Panc1 (cell line): ENCODE measurements around the gene INTS6L.

Experiments used
- CTCF ChIP-seq: fragments of 450-650 bp; IDR thresholded peaks from 2 replicates; pipeline ENCODE4 v1.5.1; 2017; ENCODE audit warnings: mild to moderate bottlenecking
- POLR2AphosphoS5 ChIP-seq: IDR thresholded peaks from 2 replicates; pipeline ENCODE4 v1.6.1; 2012; ENCODE audit warnings: mild to moderate bottlenecking, low read depth, low read length, moderate library complexity
- SIN3A ChIP-seq: IDR thresholded peaks from 2 replicates; pipeline ENCODE4 v1.6.1; 2012; ENCODE audit warnings: low read depth, mild to moderate bottlenecking, low read length, moderate library complexity, borderline replicate concordance; ENCODE audit not compliant: insufficient read depth
- TCF7L2 ChIP-seq: IDR thresholded peaks from 2 replicates; pipeline ENCODE4 v1.6.1; 2011; ENCODE audit warnings: mild to moderate bottlenecking, low read depth, low read length, inconsistent platforms
- TF ChIP-seq, protein P1 (sequence below), 2 experiments: IDR thresholded peaks; 2 replicates each; pipeline ENCODE4 v1.6.1; 2011 to 2012; ENCODE audit warnings: low read depth in 2 of 2, control low read depth in 1 of 2, low read length in 1 of 2, mild to moderate bottlenecking in 1 of 2, moderate library complexity in 1 of 2; ENCODE audit not compliant: insufficient read depth in 1 of 2

DNA sequence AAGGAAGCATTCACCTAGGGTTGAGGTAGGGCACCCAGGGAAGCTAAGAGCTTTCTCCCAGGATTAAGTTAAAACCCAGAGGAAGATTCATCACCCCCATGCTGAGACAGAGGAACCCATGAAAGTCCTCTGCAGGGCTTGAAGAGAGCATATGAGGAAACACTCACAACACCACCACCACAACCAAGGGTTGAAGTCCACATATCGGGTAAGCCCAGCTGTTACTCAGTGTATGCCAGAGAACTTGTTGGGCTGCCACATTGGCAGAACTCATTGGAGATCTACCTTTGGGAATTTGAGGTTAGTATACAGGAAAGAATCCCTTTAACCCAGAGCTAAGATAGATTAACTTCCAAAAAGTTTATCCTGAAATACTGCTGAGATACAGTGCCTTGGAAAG, 75.1 kb downstream of the INTS6L start:
- no peak for TF ChIP-seq CTCF
- no peak for TF ChIP-seq POLR2AphosphoS5
- TF ChIP-seq, protein P1, sequence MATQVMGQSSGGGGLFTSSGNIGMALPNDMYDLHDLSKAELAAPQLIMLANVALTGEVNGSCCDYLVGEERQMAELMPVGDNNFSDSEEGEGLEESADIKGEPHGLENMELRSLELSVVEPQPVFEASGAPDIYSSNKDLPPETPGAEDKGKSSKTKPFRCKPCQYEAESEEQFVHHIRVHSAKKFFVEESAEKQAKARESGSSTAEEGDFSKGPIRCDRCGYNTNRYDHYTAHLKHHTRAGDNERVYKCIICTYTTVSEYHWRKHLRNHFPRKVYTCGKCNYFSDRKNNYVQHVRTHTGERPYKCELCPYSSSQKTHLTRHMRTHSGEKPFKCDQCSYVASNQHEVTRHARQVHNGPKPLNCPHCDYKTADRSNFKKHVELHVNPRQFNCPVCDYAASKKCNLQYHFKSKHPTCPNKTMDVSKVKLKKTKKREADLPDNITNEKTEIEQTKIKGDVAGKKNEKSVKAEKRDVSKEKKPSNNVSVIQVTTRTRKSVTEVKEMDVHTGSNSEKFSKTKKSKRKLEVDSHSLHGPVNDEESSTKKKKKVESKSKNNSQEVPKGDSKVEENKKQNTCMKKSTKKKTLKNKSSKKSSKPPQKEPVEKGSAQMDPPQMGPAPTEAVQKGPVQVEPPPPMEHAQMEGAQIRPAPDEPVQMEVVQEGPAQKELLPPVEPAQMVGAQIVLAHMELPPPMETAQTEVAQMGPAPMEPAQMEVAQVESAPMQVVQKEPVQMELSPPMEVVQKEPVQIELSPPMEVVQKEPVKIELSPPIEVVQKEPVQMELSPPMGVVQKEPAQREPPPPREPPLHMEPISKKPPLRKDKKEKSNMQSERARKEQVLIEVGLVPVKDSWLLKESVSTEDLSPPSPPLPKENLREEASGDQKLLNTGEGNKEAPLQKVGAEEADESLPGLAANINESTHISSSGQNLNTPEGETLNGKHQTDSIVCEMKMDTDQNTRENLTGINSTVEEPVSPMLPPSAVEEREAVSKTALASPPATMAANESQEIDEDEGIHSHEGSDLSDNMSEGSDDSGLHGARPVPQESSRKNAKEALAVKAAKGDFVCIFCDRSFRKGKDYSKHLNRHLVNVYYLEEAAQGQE (IDR thresholded peaks at IDR 0.05; ENCODE audit: insufficient read depth in 1 of 2, low read depth in 2 of 2, low read length in 1 of 2): no peak
- no peak for TF ChIP-seq SIN3A
- no peak for TF ChIP-seq TCF7L2
